GM19240 (cell line): ENCODE data around the gene ANXA3.
"Not testable (repeated sequence)": the region's sequence is repeated elsewhere in the genome, so short reads cannot be mapped to it uniquely, and the experiment has no call there.

Experiments
- DNase-seq: peaks from one replicate; pipeline ENCODE4 v3.0.0; 2011; ENCODE audit warnings: low spot score; ENCODE audit not compliant: insufficient read length

The ANXA3 gene

DNA sequence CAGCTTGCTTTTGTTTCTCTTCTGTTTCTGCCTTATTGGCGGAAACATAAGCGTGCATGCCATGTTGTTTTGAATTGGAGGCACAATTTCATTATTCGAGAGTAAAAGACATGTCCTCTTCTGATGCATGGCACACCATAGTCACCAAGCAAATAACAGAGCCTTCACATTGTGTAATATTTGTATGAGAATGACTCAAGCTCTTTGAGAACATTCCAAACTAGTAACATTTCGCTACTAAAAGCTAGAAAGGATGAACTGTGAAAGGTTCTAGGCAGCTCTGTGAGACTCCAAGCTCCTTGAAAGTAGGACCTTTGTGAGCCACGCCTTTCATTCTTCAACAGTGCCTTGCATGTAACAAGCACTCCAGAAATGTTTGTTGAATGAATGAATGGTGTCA lies 9.2 kb upstream of the ANXA3 start:
- DNase-seq: no peak

DNA sequence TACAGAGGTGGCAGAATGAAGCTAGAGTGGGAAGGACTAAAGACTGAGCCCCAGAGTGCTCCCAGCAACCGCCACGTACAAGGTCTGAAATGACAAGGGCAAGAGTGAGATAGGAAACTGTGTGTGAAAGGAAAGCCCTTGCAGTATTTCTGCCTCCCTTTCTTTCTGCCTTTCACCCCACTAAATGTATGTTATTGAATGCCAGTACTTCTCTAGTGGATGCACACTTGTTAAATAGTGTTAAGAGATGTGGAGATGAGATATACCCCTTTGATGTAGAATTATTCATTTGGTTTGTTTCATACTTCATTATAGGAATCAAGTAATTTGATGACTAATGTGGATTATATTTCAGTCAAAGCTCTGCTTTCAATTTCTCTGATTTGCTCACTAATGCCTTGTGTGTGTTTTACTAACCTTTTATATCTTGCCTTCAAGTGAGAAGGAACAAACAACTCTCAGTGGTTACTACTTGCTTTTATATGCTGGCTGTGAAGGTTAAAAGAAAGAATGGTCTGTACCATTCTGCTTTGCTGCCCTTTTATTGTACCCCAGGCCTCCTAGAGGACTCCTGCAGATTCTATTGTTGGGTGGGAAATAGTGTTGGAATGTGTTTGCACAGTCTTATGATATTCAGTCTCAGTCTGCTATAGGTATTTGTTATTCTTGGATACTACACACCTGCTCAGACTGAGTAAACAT lies 8.0 kb upstream of the ANXA3 start:
- no peak for DNase-seq

DNA sequence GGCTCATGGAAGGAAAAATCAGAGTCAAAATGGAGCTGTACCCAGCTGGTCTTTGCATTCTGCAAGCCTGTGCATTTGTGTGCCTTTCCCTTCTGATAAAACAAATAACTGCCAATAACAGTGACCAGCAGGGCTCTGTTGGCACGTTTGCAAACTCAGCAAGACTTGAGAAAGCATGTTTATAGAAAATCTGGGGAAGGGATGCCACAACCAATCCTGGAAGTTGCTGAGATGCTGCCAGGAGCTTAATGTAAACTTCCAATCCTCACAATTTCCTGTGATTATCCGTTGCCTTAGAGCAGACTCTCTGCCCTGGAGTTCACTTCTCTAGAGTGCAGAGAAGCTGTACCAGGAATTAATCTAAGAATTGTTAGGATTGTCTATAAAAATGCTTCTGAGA lies 6.9 kb upstream of the ANXA3 start:
- DNase-seq: no peak

DNA sequence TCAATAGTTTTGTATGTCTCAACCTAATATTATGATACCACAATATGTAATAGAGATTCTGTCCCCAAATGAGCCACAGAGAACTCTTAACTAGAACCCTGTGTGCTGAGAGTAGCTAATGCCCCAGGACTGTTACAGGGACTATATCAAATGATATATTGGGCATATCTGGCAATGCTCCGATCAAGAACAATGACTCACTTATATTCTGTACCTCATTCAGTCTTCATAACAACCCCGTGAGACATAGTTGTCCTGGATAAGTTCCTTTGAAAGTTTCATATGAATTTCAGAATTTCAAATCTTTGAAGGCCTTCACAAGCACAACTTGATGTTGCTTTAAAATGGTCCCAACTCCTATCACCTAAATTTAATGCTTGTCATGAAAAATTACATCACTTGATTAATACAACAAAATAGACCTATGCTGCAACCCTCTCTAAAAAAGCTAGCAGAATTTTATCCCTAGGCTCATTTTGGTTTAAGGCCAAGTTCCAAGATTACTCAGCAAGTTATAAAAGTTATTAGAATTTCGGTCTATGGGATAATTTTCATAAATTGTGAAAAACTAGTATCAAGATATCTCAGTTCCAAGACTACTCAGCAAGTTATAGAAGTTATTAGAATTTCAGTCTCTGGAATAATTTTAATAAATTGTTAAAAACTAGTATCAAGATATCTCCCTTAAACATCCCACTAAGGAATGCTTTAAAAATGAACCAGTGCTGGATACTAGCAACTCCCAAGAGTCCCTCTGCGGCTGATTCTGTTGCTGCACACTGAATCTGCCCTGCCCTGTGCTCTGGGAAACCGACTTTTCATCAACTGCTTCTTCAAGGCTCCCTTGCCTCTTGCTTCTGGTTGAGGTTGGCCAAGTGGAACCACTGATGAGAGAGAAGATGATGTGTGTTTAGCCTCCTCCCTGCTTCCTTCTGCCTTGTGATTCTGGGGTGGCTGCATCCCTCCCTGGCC lies 6.0 kb upstream of the ANXA3 start:
- no peak for DNase-seq

DNA sequence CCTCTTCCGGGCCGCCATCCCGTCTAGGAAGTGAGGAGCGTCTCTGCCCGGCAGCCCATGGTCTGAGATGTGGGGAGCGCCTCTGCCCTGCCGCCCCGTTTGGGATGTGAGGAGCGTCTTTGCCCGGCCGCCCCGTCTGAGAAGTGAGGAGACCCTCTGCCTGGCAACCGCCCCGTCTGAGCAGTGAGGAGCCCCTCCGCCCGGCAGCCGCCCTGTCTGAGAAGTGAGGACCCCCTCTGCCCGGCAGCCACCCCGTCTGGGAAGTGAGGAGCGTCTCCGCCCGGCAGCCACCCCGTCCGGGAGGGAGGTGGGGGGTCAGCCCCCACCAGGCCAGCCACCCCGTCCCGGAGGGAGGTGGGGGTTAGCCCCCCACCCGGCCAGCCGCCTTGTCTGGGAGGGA lies 3.7 kb upstream of the ANXA3 start:
- DNase-seq: not testable (repeated sequence)

DNA sequence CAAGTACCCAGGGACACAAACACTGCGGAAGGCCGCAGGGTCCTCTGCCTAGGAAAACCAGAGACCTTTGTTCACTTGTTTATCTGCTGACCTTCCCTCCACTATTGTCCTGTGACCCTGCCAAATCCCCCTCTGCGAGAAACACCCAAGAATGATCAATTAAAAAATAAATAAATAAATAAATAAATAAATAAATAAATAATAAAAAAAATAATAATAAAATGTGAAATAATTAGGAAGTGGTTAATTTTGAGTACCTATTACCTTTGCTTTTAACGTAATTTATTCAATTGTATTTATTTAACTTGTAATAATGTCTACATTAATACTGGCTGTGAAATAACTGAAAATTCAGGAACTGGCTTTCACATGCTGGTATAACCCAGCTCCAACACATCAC lies 2.7 kb upstream of the ANXA3 start:
- DNase-seq: not testable (repeated sequence)

DNA sequence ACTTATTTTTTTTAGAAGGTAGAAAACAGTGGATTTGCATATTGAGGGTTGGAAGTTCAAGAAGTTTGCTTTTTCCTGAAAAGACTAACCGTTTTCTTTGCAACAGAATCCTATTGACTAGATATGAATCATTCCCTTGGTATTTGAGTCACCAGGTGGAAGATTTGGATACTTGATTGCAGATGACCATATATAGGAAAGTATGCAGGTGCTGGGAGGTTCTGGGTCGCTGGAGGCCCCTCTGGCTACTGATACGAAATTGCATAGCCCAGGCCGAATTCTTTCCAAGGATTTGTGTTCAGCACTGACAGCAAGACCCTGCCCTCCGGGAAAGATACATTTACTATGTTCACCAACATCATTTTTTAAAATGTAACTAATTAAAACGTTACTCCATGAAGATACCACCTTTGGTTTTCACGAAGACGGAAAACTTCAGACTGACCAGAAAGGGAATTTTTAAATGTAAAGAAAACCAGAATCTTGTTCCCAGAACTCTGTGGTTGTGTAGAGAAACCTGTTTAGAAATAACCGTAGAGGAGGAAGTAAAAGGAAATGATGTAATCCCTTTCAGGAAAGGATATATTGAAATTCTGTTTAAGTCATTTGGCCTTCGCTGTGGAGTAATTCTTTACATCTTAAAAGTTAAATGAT lies 946 bp downstream of the ANXA3 start:
- DNase-seq: no peak

DNA sequence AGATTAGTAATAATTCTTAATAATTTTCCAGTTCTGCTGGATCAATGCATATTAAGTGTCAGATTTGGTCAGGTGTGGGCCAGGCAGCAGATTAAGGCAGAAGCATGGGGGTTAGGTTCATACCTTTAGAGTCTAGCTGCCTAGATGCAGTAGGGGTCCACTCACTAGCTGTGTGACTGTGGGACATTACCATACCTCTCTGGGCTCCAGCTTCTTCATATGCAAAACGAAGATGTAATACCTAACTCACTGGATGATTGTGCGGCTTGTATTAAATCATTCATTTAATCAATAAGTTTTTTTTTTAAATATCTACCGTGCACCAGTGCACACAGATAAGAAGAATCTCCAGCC lies 1.4 kb downstream of the ANXA3 start:
- DNase-seq: no peak

DNA sequence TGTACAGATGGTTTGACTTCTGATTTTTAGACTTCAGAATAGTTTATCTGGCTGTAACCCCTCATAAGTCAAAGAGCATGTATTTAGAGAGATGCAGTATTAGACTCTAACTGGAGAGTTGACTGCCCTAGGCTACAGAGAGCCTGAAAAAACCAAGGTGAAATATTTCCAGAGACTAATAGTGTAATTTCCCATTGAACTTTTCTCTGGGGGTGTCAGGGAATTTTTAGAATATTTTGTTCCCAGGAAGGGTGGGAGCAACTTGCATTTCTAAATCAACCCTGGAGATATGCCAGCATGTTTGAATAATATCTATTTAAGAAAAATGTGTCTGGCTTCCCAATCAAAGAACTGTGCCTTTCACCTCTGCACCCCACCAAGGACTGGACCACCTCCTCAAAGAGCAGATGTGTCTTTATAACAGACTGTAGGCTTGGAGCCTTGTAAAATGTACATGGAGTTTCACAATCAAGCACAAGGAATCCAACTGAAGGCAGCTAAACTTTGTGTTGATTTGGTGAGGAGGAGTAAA lies 2.0 kb downstream of the ANXA3 start:
- DNase-seq: no peak

DNA sequence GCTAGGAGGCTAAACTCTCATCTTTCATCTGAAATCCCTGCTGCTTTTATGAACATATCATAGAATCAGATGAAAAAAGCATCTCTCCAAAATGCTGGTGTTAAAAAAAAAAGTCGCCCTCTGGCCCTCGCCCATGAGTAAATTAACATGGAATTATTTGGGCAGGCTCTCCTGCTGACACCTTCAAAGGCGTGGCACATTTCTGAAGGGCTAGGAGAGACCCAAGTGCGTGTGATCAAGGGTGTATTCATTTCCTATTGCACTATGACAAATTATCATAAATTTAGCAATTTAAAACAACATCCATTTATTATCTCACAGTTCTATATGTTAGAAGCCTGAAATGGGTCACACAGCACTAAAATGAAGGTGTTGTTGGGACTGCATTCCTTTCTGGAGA lies 5.1 kb downstream of the ANXA3 start:
- DNase-seq: no peak

DNA sequence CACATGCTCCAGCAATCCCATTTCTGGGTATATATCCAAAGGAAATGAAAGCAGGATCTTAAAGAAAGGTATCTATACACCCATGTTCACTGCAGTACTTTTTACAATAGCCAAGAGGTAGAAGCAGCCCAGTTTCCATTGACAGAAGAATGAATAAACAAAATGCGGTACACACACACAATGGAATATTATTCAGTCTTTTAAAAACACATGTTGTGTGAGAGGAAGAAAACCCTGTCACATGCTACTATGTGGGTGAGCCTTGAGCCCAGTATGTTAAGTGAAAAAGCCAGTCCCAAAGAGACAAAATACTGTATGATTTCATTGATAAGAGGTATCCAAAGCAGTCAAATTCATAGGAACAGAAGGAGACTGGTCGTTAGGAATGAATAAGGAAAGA lies 6.3 kb downstream of the ANXA3 start:
- DNase-seq: no peak

DNA sequence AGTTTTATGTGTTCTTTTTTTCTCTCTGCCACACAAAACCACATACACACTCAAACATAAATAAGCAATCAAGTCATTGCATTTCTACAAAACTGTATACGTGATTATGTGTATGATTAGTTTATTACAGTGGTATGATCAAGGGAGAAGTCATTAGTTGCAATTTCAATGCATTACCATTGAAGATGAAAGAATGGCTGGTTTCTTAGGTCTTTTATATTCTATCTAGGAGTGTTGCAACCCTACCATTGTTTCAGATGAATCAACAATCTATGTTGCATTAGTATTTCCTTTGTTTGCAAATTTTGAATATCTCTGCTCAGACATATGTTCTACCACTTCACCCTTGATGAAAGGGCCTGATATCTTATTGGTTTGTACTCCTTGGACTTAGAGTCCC lies 6.8 kb downstream of the ANXA3 start:
- DNase-seq: no peak

DNA sequence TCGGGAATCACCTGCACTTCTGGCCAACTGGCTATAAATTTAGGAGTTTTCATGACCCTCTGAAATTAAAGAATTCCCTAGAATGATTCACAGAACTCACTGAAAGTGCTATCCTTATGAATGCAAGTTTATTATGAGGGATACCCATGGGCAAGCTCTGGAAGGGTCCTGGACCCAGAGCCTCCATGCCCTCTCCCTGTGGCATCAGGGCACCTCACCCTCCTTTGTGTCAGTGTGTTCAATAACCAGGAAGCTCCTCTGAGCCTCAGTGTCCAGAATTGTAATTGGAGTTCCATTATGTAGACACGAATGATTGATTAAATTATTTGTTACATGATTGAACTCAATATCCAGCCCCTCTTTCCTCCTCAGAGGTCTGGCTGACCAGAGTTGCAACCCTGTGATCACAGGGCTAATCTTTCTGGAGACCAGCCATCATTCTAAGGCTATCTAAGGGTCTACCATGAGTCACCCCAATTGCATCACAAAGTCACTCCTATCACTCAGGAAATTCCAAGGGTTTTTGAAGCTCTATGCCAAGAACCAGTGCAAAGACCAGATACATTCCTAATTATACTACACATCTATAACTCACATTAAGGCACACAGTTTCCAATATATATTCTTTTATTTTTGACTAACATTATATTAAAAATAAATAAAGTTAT lies 8.9 kb downstream of the ANXA3 start:
- no peak for DNase-seq

DNA sequence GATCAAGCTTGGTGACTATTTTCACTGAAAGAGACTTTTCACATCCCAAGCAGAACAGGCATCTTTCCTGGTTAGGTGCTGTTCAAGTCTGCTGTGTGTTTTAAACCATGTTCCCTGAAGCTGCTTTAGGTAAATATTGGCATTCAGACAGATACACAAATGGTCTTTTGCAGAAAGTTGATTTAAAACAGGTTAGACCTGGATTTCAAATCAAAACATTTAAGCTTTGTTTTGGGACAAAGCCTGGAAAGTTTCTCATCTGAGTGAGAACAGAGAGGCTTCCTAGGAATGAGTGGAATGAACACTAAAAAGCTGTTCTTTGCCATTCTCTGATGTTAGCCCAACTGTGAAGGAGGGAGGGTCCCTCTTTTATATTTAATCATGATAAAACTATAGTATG lies 10.1 kb downstream of the ANXA3 start:
- DNase-seq: no peak

DNA sequence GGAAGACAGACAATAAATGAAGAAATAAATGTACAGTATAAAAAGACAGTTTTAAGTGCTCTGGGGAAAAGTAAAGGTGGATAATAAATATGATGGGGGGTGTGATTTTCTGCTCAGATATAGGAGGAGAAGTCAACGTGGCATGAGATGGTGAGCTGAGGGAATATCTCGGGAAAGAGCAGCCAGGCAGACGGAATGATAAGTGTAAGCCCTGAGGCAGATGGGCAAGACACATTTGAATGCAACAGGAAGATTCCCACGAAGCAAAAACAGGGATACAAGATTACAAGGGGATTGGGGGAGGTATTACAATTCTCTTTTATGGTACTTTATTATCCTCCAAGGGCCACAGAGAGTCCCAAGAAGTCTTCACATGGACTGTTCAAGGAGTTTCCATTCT lies 11.1 kb downstream of the ANXA3 start:
- no peak for DNase-seq

DNA sequence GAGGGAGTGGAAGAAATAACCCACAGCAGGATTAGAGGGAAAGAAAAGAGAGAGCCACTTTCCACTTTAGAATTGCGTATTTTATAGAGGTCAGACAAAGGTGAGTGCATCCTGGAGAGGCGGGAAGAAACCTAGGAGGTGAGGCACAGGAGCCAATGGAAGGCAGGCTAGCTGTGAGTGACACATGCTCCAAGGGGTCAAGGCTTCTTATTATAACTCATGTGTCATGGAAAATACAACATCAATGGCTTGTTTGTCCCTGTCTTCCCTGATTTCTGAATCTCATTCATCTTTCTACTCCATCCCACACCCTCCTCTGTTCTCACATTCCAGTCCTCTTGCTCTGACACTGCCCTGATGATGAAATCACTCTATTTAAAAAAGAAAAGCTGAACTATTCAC lies 14.4 kb downstream of the ANXA3 start:
- no peak for DNase-seq

DNA sequence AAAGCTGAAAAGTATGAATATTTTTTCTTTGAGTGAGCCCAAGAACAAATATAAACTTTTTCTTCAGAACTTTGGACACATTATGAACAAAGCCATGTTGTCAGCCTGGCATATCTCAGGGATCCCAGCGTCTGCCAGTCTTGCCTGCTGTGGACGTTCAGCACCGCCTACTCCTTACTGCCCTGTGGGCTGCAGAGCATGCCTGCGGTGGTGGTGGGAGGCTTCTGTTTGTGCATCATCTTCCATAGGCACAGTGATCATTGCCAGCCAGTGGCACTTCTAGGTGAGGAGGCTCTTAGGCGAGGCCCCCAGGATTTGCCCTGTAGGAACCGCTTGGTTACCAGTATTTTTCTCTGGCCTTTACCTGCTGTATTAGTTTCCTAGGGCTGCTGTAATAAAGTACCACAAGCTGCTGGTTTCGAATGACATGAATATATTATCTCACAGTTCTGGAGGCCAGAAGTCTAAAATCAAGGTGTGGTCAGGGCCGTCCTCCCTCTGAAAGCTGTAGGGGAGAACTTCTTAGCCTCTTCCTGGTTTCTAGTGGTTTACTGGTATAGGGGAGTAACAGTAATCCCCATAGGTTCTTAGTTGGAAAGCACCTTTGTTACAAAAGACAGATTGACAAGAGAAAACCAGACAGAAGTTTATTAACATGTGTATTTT lies 15.4 kb downstream of the ANXA3 start:
- DNase-seq: no peak

DNA sequence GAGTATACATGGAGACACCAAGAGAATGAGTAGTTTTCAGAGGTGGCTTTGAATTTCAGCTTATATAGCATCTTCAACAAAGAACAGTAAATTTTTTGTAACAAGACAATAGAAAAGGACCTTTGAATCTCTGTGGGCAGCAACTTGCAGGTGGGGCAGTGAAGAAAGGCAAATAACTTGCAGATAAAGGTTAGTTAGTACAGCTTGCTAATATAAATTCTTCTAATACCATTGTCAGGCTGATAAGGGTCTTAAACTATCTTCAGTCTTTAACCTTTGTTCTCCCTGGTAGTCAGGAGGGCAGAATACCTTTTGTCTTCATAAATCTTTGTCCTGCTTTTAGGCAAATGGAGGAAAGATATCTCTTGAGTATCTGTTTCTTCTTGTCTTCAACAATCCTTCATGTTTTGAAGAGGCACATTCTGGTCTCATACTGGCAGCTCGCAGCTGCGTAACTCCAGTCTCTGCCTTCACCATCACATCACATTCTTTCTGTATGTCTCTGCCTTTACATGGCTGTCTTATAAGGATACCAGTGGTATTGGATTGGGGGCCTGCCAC lies 16.0 kb downstream of the ANXA3 start:
- no peak for DNase-seq

DNA sequence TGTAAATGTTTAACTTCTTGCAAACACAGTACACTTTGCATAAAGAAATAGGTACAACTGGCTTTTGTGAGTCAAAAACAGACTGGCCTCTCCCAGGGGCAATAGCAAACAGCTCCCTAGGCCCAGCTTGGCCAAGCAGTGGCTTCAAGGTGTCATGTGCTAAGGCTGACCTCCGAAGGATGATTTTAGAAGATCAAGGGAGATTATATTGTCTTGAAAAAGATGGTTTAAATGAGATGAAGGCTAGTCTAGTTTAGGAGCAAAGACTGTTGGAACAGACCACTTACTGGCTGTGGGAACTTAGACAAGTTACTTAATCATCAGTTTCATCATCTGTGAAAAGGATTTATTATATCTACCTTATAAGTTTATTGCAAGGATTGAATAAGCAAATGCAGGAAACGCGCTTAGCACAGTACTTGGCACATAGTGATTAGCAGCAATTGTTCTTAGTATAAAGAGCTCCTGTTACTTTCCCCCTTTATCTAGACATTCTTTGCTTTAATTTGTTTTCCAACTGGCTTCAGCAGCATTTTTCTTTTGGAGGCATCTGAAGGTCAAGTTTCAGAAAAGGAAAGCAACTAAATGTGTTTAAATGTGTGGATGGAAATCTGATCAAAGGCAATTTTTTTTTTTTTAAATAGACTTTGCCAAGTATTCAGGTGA lies 17.2 kb downstream of the ANXA3 start:
- no peak for DNase-seq

DNA sequence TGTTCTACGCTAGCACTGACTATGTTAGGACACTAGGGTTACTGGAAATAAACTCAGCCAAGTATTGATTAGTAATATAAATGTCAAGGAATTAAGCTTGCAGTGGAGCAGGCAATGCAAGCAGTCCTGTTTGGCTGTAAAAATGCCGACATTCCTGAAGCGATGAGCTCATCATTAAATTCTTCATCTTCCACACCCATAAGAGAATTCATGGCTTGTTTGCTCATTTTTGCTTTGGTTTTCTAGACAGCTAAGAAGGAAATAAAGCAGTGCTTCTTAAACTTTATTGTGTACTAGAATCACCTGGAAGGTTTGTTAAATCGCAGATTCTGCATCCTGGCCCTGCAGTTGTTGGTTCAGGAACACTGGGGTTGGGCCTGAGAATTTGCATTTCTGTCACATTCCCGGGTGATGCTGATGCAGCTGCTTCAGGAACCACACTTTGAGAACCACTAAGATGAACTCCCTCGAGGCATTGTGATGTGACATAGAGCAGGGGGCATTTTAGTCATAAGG lies 17.8 kb downstream of the ANXA3 start:
- DNase-seq: no peak
